ENCODE measurements around the gene SLC35A5.

The SLC35A5 gene

DNA sequence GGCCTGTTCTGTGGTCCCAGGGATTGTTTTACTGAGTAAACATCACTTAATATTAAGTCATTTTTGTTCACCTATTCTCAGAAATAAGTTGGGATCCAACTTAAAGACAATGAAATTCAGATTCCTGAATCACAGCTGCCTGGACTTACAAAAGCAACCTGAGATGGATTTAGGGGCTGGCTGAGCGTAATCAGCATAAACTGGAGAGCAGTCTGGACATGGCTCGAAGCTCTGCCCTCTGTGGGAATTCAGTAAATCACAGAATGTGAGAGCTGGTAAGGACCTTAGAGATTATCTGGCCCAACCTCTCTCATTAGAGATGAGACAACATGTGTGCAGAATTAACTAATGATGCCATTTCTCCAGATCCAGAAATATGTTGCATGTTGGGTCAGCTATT is 55.4 kb downstream of the SLC35A5 start:
- Histone ChIP-seq H3K4me3 (replicated peaks; ENCODE audit: low read depth, low read length) (no peak overlapping the region), H3K27me3 (replicated peaks; ENCODE audit: control insufficient read depth, insufficient read depth, low read length) (no peaks in the 10 kb centered on the region; the same call in 1 of the 2 replicates), H3K36me3 (ENCODE audit: control insufficient read depth, insufficient read depth, low read length) (no peaks in the 10 kb centered on the region)
- DNase-seq (ENCODE audit: extremely low read depth, insufficient read length): no peak
- TF ChIP-seq CTCF (IDR thresholded peaks at IDR 0.05; ENCODE audit: insufficient read depth, low read length, poor library complexity, severe bottlenecking): no peak

GRCh38 chr3:112619295-112619694 is 57.5 kb downstream of the SLC35A5 start:
- no peak overlapping the region for H3K4me3 ChIP-seq (replicated peaks; ENCODE audit: low read depth, low read length)
- H3K36me3 ChIP-seq (ENCODE audit: control insufficient read depth, insufficient read depth, low read length): no peaks in the 10 kb centered on the region
- no peaks in the 10 kb centered on the region; the same call in 1 of the 2 replicates for H3K27me3 ChIP-seq (replicated peaks; ENCODE audit: control insufficient read depth, insufficient read depth, low read length)
- TF ChIP-seq CTCF (IDR thresholded peaks at IDR 0.05; ENCODE audit: insufficient read depth, low read length, poor library complexity, severe bottlenecking): no peak
- DNase-seq (ENCODE audit: extremely low read depth, insufficient read length): no peak

- Histone ChIP-seq H3K4me3 (replicated peaks; ENCODE audit: low read depth, low read length) (no peak overlapping the region), H3K36me3 (ENCODE audit: control insufficient read depth, insufficient read depth, low read length) (no peaks in the 10 kb centered on the region), H3K27me3 (replicated peaks; ENCODE audit: control insufficient read depth, insufficient read depth, low read length) (no peaks in the 10 kb centered on the region; the same call in 1 of the 2 replicates)
- TF ChIP-seq CTCF (IDR thresholded peaks at IDR 0.05; ENCODE audit: insufficient read depth, low read length, poor library complexity, severe bottlenecking): no peak
- no peak for DNase-seq (ENCODE audit: extremely low read depth, insufficient read length)
Measured at GRCh38 chr3:112623213-112623612, 61.4 kb downstream of the SLC35A5 start.

DNA sequence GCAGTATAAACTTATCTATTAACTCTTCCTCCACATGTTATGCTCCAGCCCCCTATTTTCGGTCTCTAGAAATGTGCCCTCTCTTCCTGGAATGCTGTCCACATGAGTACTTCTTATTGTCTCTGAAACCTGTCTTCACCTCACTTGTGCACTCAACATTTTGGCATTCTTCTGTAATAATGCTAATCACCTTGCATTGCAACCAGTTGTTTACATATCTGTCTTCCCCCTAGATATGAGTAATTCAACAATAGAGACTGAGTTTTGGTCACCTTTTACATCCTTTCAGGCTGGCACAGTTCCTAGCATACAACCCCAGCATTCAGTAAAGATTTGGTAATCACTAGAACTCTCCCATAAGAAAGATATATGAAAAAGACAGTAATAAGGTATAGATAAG is 61.9 kb downstream of the SLC35A5 start:
- H3K36me3 ChIP-seq (ENCODE audit: control insufficient read depth, insufficient read depth, low read length): no peaks in the 10 kb centered on the region
- no peak for DNase-seq (ENCODE audit: extremely low read depth, insufficient read length)
- TF ChIP-seq CTCF (IDR thresholded peaks at IDR 0.05; ENCODE audit: insufficient read depth, low read length, poor library complexity, severe bottlenecking): no peak

GRCh38 chr3:112627419-112627818 is 65.6 kb downstream of the SLC35A5 start:
- no peak for TF ChIP-seq CTCF (IDR thresholded peaks at IDR 0.05; ENCODE audit: insufficient read depth, low read length, poor library complexity, severe bottlenecking)
- Histone ChIP-seq H3K4me3 (replicated peaks; ENCODE audit: low read depth, low read length) (no peak overlapping the region), H3K27me3 (replicated peaks; ENCODE audit: control insufficient read depth, insufficient read depth, low read length) (no peaks in the 10 kb centered on the region), H3K36me3 (ENCODE audit: control insufficient read depth, insufficient read depth, low read length) (no peaks in the 10 kb centered on the region)
- no peak for DNase-seq (ENCODE audit: extremely low read depth, insufficient read length)

More for the DNA sequence above, 61.9 kb downstream of the SLC35A5 start:
- Histone ChIP-seq H3K4me3 (replicated peaks; ENCODE audit: low read depth, low read length) (no peak overlapping the region), H3K27me3 (replicated peaks; ENCODE audit: control insufficient read depth, insufficient read depth, low read length) (no peaks in the 10 kb centered on the region; the same call in 1 of the 2 replicates)

DNA sequence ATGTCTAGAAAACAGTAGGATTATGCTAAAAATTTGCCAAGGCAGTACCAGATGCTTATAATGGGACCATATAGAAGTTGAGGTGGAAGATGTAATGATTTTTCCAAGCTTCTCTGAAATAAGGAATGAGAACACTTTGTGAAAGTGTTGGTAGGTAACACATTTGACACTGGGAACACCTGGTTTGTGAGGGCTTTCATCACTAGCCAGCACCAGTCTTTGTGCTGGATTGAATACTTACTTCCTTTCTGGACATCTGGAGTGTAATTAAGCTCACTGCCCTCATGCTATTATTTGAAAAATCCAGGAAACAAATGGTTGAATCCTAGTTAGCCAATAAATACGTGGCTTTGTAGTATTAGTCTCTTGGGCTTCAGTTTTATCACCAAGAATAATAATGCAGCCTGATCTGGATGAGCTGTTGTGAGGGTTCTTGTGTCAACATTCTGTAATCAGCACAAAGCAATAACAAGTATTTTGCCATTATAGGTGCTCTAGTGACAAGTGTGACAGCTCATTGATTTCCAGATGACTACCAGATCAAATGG is 66.1 kb downstream of the SLC35A5 start:
- no peak for DNase-seq (ENCODE audit: extremely low read depth, insufficient read length)
- Histone ChIP-seq H3K36me3 (ENCODE audit: control insufficient read depth, insufficient read depth, low read length) (no peaks in the 10 kb centered on the region), H3K27me3 (replicated peaks; ENCODE audit: control insufficient read depth, insufficient read depth, low read length) (no peaks in the 10 kb centered on the region), H3K4me3 (replicated peaks; ENCODE audit: low read depth, low read length) (no peak overlapping the region)
- TF ChIP-seq CTCF (IDR thresholded peaks at IDR 0.05; ENCODE audit: insufficient read depth, low read length, poor library complexity, severe bottlenecking): no peak

Measured in GM06990 (cell line).